Ishikawa (cell line): Measurements from ENCODE around the gene FARS2.

Experiments
- CEBPB ChIP-seq: IDR thresholded peaks from 2 replicates; pipeline ENCODE4 v1.6.1; 2012
- CREB1 ChIP-seq: IDR thresholded peaks from 2 replicates; pipeline ENCODE4 v1.6.1; 2012; ENCODE audit warnings: low read depth
- EP300 ChIP-seq: IDR thresholded peaks from 2 replicates; pipeline ENCODE4 v1.6.1; 2012; ENCODE audit warnings: borderline replicate concordance
- FOXM1 ChIP-seq: IDR thresholded peaks from 2 replicates; pipeline ENCODE4 v1.6.1; 2012; ENCODE audit warnings: low read depth, borderline replicate concordance
- RAD21 ChIP-seq: IDR thresholded peaks from 2 replicates; pipeline ENCODE4 v1.6.1; 2012; ENCODE audit warnings: low read depth
- TAF1 ChIP-seq: IDR thresholded peaks from 2 replicates; pipeline ENCODE4 v1.6.1; 2012; ENCODE audit warnings: low read depth, mild to moderate bottlenecking
- ZBTB7A ChIP-seq: IDR thresholded peaks from 2 replicates; pipeline ENCODE4 v1.6.1; 2012; ENCODE audit warnings: low read depth
- TF ChIP-seq, protein P1 (sequence below): IDR thresholded peaks from 2 replicates; pipeline ENCODE4 v1.6.1; 2012
- TF ChIP-seq, protein P2 (sequence below): IDR thresholded peaks from 2 replicates; pipeline ENCODE4 v1.6.1; 2012; ENCODE audit warnings: low read depth, mild to moderate bottlenecking

DNA sequence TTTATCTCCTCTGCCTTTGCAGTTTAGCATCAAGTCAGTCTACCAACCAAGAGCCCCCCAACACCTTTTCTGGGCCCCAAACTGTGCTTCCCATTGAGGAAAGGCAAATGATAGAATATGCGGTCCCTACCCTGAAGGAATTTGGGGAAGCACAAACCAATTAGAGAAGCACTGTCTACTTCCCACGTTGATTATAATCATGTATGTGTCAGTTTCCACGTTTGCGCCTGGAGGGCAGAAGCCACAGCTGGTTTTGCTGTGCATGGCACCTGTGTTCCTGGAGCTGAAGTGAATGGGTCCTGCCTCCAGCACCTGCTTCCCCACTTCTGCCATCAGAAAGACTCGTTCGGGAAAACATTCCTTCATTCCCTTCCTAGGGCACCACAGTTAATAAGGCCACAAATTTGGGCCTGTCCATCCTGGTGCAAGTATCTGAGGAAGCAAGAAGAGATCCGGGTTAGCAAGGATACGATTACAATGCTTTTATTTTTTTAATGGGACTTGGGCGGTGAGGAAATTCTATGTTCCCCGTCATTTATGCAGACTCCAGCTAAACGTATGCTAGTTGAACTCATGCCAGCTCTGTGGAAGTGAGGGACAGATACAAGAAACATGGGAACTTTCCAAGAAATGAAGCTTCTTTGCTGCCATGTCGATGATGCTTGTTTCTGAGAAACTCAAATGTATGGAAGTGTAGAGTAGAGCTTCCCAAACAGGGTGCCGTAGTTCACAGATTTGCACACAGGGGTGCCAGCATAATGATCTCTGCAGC lies 411.9 kb downstream of the FARS2 start:
- no peak for TF ChIP-seq ZBTB7A
- TF ChIP-seq RAD21 = no peak
- TF ChIP-seq CREB1 = no peak
- TF ChIP-seq TAF1 = no peak
- TF ChIP-seq, protein P1, sequence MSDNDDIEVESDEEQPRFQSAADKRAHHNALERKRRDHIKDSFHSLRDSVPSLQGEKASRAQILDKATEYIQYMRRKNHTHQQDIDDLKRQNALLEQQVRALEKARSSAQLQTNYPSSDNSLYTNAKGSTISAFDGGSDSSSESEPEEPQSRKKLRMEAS = no peak
- TF ChIP-seq, protein P2, sequence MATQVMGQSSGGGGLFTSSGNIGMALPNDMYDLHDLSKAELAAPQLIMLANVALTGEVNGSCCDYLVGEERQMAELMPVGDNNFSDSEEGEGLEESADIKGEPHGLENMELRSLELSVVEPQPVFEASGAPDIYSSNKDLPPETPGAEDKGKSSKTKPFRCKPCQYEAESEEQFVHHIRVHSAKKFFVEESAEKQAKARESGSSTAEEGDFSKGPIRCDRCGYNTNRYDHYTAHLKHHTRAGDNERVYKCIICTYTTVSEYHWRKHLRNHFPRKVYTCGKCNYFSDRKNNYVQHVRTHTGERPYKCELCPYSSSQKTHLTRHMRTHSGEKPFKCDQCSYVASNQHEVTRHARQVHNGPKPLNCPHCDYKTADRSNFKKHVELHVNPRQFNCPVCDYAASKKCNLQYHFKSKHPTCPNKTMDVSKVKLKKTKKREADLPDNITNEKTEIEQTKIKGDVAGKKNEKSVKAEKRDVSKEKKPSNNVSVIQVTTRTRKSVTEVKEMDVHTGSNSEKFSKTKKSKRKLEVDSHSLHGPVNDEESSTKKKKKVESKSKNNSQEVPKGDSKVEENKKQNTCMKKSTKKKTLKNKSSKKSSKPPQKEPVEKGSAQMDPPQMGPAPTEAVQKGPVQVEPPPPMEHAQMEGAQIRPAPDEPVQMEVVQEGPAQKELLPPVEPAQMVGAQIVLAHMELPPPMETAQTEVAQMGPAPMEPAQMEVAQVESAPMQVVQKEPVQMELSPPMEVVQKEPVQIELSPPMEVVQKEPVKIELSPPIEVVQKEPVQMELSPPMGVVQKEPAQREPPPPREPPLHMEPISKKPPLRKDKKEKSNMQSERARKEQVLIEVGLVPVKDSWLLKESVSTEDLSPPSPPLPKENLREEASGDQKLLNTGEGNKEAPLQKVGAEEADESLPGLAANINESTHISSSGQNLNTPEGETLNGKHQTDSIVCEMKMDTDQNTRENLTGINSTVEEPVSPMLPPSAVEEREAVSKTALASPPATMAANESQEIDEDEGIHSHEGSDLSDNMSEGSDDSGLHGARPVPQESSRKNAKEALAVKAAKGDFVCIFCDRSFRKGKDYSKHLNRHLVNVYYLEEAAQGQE = no peak
- no peak for TF ChIP-seq CEBPB
- TF ChIP-seq FOXM1 = no peak
- TF ChIP-seq EP300 = no peak
